ENCODE results near the gene CTRB2.

DNA sequence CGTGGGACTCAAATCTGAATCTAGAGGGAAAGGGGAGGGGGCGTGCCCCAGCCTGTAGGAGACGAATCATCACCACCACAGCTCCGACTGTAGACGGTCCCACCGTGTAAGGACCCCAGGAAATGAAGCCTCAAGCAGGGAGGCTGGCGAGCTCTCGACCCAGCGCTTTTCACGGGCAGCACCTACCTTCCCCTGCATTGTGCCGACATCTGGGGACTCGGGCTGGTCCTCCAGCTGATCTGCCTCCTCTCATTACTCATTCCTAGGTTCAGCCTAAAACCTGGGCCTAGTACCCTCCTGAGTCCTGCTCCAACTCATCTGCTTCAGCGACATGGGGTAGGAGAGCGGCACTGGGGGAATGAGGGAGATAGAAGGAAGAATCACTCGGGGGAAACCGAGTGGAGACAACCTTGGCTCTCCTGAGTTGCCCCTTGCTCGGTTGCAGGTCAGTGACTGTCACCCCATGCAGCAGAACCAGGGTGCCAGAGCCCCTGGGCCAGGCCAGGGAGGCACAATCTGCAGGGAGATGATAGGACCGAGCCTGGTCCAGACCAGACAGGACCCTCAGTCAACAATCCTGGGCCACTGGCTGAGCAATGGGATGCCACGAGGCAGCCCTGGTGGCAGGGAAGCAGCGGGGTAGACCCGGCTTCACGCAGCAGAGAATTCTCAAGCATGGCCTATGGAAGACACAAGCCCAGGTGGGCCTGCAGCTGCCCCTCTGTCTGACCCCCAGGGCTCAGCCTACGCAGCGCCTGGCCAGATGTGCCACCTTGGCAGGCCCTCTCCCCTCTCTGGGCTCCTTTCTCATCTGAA is 45.3 kb upstream of the CTRB2 start:
- TF ChIP-seq TAF1 (conservative IDR thresholded peaks at IDR 0.05), result no peak
- TF ChIP-seq, protein P1, sequence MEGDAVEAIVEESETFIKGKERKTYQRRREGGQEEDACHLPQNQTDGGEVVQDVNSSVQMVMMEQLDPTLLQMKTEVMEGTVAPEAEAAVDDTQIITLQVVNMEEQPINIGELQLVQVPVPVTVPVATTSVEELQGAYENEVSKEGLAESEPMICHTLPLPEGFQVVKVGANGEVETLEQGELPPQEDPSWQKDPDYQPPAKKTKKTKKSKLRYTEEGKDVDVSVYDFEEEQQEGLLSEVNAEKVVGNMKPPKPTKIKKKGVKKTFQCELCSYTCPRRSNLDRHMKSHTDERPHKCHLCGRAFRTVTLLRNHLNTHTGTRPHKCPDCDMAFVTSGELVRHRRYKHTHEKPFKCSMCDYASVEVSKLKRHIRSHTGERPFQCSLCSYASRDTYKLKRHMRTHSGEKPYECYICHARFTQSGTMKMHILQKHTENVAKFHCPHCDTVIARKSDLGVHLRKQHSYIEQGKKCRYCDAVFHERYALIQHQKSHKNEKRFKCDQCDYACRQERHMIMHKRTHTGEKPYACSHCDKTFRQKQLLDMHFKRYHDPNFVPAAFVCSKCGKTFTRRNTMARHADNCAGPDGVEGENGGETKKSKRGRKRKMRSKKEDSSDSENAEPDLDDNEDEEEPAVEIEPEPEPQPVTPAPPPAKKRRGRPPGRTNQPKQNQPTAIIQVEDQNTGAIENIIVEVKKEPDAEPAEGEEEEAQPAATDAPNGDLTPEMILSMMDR (IDR thresholded peaks at IDR 0.05; ENCODE audit: low read depth, low read length, missing input control), result no peak
- no peak for TF ChIP-seq FOXA2 (IDR thresholded peaks at IDR 0.05)
- TF ChIP-seq, protein P2, sequence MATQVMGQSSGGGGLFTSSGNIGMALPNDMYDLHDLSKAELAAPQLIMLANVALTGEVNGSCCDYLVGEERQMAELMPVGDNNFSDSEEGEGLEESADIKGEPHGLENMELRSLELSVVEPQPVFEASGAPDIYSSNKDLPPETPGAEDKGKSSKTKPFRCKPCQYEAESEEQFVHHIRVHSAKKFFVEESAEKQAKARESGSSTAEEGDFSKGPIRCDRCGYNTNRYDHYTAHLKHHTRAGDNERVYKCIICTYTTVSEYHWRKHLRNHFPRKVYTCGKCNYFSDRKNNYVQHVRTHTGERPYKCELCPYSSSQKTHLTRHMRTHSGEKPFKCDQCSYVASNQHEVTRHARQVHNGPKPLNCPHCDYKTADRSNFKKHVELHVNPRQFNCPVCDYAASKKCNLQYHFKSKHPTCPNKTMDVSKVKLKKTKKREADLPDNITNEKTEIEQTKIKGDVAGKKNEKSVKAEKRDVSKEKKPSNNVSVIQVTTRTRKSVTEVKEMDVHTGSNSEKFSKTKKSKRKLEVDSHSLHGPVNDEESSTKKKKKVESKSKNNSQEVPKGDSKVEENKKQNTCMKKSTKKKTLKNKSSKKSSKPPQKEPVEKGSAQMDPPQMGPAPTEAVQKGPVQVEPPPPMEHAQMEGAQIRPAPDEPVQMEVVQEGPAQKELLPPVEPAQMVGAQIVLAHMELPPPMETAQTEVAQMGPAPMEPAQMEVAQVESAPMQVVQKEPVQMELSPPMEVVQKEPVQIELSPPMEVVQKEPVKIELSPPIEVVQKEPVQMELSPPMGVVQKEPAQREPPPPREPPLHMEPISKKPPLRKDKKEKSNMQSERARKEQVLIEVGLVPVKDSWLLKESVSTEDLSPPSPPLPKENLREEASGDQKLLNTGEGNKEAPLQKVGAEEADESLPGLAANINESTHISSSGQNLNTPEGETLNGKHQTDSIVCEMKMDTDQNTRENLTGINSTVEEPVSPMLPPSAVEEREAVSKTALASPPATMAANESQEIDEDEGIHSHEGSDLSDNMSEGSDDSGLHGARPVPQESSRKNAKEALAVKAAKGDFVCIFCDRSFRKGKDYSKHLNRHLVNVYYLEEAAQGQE (IDR thresholded peaks at IDR 0.05), result no peak

Measured in liver (tissue), 3 donors.